Caco-2 (cell line): ENCODE data around the gene CNIH1. TPM values are rescaled to one million over a fixed set of nuclear protein-coding genes. Genes with fewer than 3 reads are reported as not detected.
"Not testable (repeated sequence)": the region's sequence is repeated elsewhere in the genome, so short reads cannot be mapped to it uniquely, and the experiment has no call there.

Source experiments
- BruUV-seq: library from RNA; stranded (reverse); fragments of 400-500 nt; replicated peaks from 2 replicates; lab custom pipeline; 2021; lab: Mats Ljungman, UMichigan
- CTCF ChIA-PET: fragments of 300-600 bp; sonication (Branson Sonifier 250); formaldehyde crosslinking; loops from one replicate; lab custom pipeline; 2022; ENCODE audit warnings: antibody characterized with exemption; lab: Charles Lee
- POLR2A ChIA-PET: fragments of 300-600 bp; sonication (Branson Sonifier 250); formaldehyde crosslinking; loops from one replicate; lab custom pipeline; 2022; ENCODE audit warnings: antibody characterized with exemption; lab: Charles Lee
- DNase-seq, 2 experiments: peaks; one replicate each; pipeline versions ENCODE4 v3.0.0 to v3.0.0-alpha.2; 2020 to 2022
- H3K27me3 ChIP-seq: replicated peaks from 2 replicates; pipeline ENCODE4 v1.6.0; 2011; ENCODE audit warnings: low read length; ENCODE audit not compliant: control insufficient read depth, insufficient read depth
- H3K36me3 ChIP-seq: 2 replicates; pipeline ENCODE4 v1.5.1; 2011; ENCODE audit warnings: low read length; ENCODE audit not compliant: control insufficient read depth, insufficient read depth
- H3K4me1 ChIP-seq: fragments of 250-450 bp; sonication (Bioruptor Pico); 2 replicates; pipeline ENCODE4 v1.5.1; 2020; ENCODE audit warnings: mild to moderate bottlenecking
- H3K4me3 ChIP-seq: 2 replicates; pipeline ENCODE4 v1.5.1; 2011; ENCODE audit warnings: low read depth, mild to moderate bottlenecking, control low read depth, low read length
- H3K9me3 ChIP-seq: fragments of 250-450 bp; sonication (Bioruptor Pico); 2 replicates; pipeline ENCODE4 v1.5.1; 2020; ENCODE audit warnings: mild to moderate bottlenecking, moderate library complexity
- H3K27ac Mint-ChIP-seq: one replicate; pipeline ENCODE4 v1.8.0; 2022; ENCODE audit warnings: mixed read lengths; ENCODE audit not compliant: unreplicated experiment
- H3K27me3 Mint-ChIP-seq: one replicate; pipeline ENCODE4 v1.8.0; 2022; ENCODE audit warnings: mixed read lengths; ENCODE audit not compliant: insufficient read depth, unreplicated experiment
- H3K36me3 Mint-ChIP-seq: one replicate; pipeline ENCODE4 v1.8.0; 2022; ENCODE audit warnings: mild to moderate bottlenecking, mixed read lengths; ENCODE audit not compliant: insufficient read depth, unreplicated experiment
- H3K4me1 Mint-ChIP-seq: one replicate; pipeline ENCODE4 v1.8.0; 2022; ENCODE audit warnings: low read depth, mixed read lengths; ENCODE audit not compliant: unreplicated experiment
- H3K4me3 Mint-ChIP-seq: one replicate; pipeline ENCODE4 v1.8.0; 2022; ENCODE audit warnings: mild to moderate bottlenecking, moderate library complexity, mixed read lengths; ENCODE audit not compliant: unreplicated experiment
- H3K9me3 Mint-ChIP-seq: one replicate; pipeline ENCODE4 v1.8.0; 2022; ENCODE audit warnings: mixed read lengths; ENCODE audit not compliant: unreplicated experiment
- CTCF ChIP-seq, 2 experiments: fragments of 200-600 bp in 1 of 2; IDR thresholded peaks; 1 replicate in 1 of 2; 2 replicates in 1 of 2; pipeline versions ENCODE4 v1.5.1 to v1.8.0; 2011 to 2022; ENCODE audit warnings: antibody characterized with exemption in 1 of 2, control low read depth in 1 of 2, inconsistent platforms in 1 of 2, low read depth in 1 of 2, low read length in 1 of 2, mild to moderate bottlenecking in 1 of 2, moderate library complexity in 1 of 2; ENCODE audit not compliant: insufficient read depth in 1 of 2, severe bottlenecking in 1 of 2, unreplicated experiment in 1 of 2
- intact Hi-C: fragments of 100-400 bp; cut with micrococcal nuclease; formaldehyde crosslinking; loops from one replicate; pipeline ENCODE4 v1.10.0; 2022; ENCODE audit not compliant: unreplicated experiment
- total RNA-seq: library from RNA; stranded (reverse); gene quantifications from 2 replicates; pipeline ENCODE4 v1.2.3, GENCODE V29; 2022

Gene CNIH1
- total RNA-seq, 1 experiment from 2014 or later = 164 TPM

GRCh38 chr14:54395284-54395683, 45.9 kb downstream of the CNIH1 start:
- H3K27me3 Mint-ChIP-seq = no peaks in the 10 kb centered on the region
- no peak for DNase-seq
- CTCF ChIA-PET = interaction anchor here (1.8 to 3.4 kb wide), 3 partner anchors 8 to 29 kb away, joined by 7 to 30 read pairs (median 17); no protein-coding TSS in a partner anchor
- peaks cover 9% of the 10 kb centered on the region for H3K4me1 ChIP-seq
- H3K36me3 ChIP-seq = no peaks in the 10 kb centered on the region
- peaks cover 8% of the 10 kb centered on the region for H3K36me3 Mint-ChIP-seq
- H3K4me3 ChIP-seq = no peak overlapping the region
- POLR2A ChIA-PET = no interaction called here
- no peak for TF ChIP-seq CTCF (IDR thresholded peaks at IDR 0.05; ENCODE audit: insufficient read depth in 1 of 2, low read depth in 1 of 2, low read length in 1 of 2, severe bottlenecking in 1 of 2, unreplicated experiment in 1 of 2)
- no peaks in the 10 kb centered on the region for H3K9me3 Mint-ChIP-seq
- H3K27ac Mint-ChIP-seq = no peak overlapping the region
- no TSS peak for BruUV-seq
- no peak overlapping the region for H3K4me3 Mint-ChIP-seq
- peaks cover 15% of the 10 kb centered on the region for H3K4me1 Mint-ChIP-seq
- H3K27me3 ChIP-seq = no peaks in the 10 kb centered on the region
- H3K9me3 ChIP-seq = no peaks in the 10 kb centered on the region
- intact Hi-C loops = no loop called here

GRCh38 chr14:54394596-54394995, 46.6 kb downstream of the CNIH1 start:
- no TSS peak for BruUV-seq
- ChIA-PET POLR2A (no interaction called here), CTCF (interaction anchor here (2.7 kb wide), 1 partner anchor 26 kb away, joined by 17 read pairs; no protein-coding TSS in a partner anchor)
- Mint-ChIP-seq H3K27ac (no peak overlapping the region), H3K27me3 (no peaks in the 10 kb centered on the region), H3K4me3 (no peak overlapping the region), H3K36me3 (peaks cover 8% of the 10 kb centered on the region), H3K4me1 (peaks cover 15% of the 10 kb centered on the region), H3K9me3 (no peaks in the 10 kb centered on the region)
- no peaks in the 10 kb centered on the region for H3K27me3 ChIP-seq
- TF ChIP-seq CTCF (IDR thresholded peaks at IDR 0.05; ENCODE audit: insufficient read depth in 1 of 2, low read depth in 1 of 2, low read length in 1 of 2, severe bottlenecking in 1 of 2, unreplicated experiment in 1 of 2) = no peak
- peaks cover 9% of the 10 kb centered on the region for H3K4me1 ChIP-seq
- no peaks in the 10 kb centered on the region for H3K36me3 ChIP-seq
- no peaks in the 10 kb centered on the region for H3K9me3 ChIP-seq
- no peak for DNase-seq
- H3K4me3 ChIP-seq = no peak overlapping the region
- intact Hi-C loops = no loop called here

GRCh38 chr14:54392986-54393884, 47.9 kb downstream of the CNIH1 start:
- H3K27me3 ChIP-seq, H3K9me3 ChIP-seq, H3K4me3 Mint-ChIP-seq, POLR2A ChIA-PET, H3K4me3 ChIP-seq, H3K27me3 Mint-ChIP-seq, H3K4me1 ChIP-seq, DNase-seq, H3K4me1 Mint-ChIP-seq, H3K36me3 ChIP-seq, H3K9me3 Mint-ChIP-seq, H3K27ac Mint-ChIP-seq, intact Hi-C loops, H3K36me3 Mint-ChIP-seq, BruUV-seq: not testable (repeated sequence)
- CTCF ChIA-PET = interaction anchor here (0.6 to 1.6 kb wide), 5 partner anchors 27 to 1205 kb away, joined by 3 to 8 read pairs (median 4); no protein-coding TSS in a partner anchor
